Upper lobe of left lung (tissue), 6 donors: ENCODE measurements around the gene DYSF. TPM values are rescaled to one million over a fixed set of nuclear protein-coding genes. Genes with fewer than 3 reads are reported as not detected.

ENCODE experiments used
- ATAC-seq, 2 donors: fragments of 200-7000 bp; cut with Tn5 transposase; one replicate each; pipeline ENCODE4 v1.9.1; 2022; ENCODE audit warnings: mild to moderate bottlenecking in 2 of 2, moderate library complexity in 2 of 2; ENCODE audit not compliant: low FRiP score in 2 of 2
- DNase-seq, 2 donors: peaks; one replicate each; pipeline ENCODE4 v3.0.0-alpha.2; 2019 to 2020
- H3K27ac ChIP-seq, 4 donors: fragments of 200-600 bp; sonication (generic); one replicate each; pipeline ENCODE4 v1.5.1; 2016 to 2019
- H3K27me3 ChIP-seq, 4 donors: fragments of 200-600 bp; sonication (generic); one replicate each; pipeline ENCODE4 v1.5.1; 2017 to 2019
- H3K36me3 ChIP-seq, 4 donors: fragments of 200-600 bp; sonication (generic); one replicate each; pipeline ENCODE4 v1.5.1; 2016 to 2019
- H3K4me1 ChIP-seq, 4 donors: fragments of 200-600 bp; sonication (generic); one replicate each; pipeline ENCODE4 v1.5.1; 2018 to 2019
- H3K4me3 ChIP-seq, 4 donors: fragments of 200-600 bp; sonication (generic); one replicate each; pipeline ENCODE4 v1.5.1; 2017 to 2019; ENCODE audit warnings: mild to moderate bottlenecking in 2 of 4, moderate library complexity in 1 of 4
- H3K9me3 ChIP-seq, 4 donors: fragments of 200-600 bp; sonication (generic); one replicate each; pipeline ENCODE4 v1.5.1; 2018 to 2019
- EP300 ChIP-seq, 4 donors: sonication (generic); formaldehyde crosslinking; IDR thresholded peaks; one replicate each; pipeline ENCODE4 v1.5.1; 2017; ENCODE audit warnings: antibody characterized with exemption in 4 of 4, control low read depth in 2 of 4
- POLR2A ChIP-seq, 4 donors: fragments of 450-650 bp; IDR thresholded peaks; one replicate each; pipeline ENCODE4 v1.5.1; 2016 to 2017; ENCODE audit warnings: antibody characterized with exemption in 4 of 4, mild to moderate bottlenecking in 2 of 4
- POLR2AphosphoS5 ChIP-seq, 2 donors: sonication (generic); formaldehyde crosslinking; IDR thresholded peaks; one replicate each; pipeline ENCODE4 v1.5.1; 2017; ENCODE audit warnings: antibody characterized with exemption in 2 of 2
- WGBS, 2 donors: methylation state at CpG; one replicate each; pipeline ENCODE4 v1.1.5; 2017 to 2018; 5-methylcytosine and 5-hydroxymethylcytosine counted together
- total RNA-seq, 6 donors: library from RNA; depleted of rRNA in 4 of 6; stranded (reverse); fragments of >200 nt in 4 of 6; gene quantifications; one replicate each; pipeline versions ENCODE4 v1.1.0 to v1.2.1, GENCODE V29; 2016 to 2021
- TF ChIP-seq, protein P1 (sequence below), 6 experiments: fragments of 450-650 bp in 4 of 6; fragments of 200-600 bp in 2 of 6; sonication (generic) in 2 of 6; IDR thresholded peaks; one replicate each; pipeline ENCODE4 v1.5.1; 2016 to 2019; ENCODE audit warnings: antibody characterized with exemption in 6 of 6
- donor health status: DM: no; HTN: no; CAD: no; lungs with moderate emphysema.
- donor health status: DM: no; HTN: yes; CAD: no; lungs with severe emphysema.

The DYSF gene
- total RNA-seq, 6 donors from 2014 or later: 17.5 to 72.7 (median 42.7) TPM

DNA sequence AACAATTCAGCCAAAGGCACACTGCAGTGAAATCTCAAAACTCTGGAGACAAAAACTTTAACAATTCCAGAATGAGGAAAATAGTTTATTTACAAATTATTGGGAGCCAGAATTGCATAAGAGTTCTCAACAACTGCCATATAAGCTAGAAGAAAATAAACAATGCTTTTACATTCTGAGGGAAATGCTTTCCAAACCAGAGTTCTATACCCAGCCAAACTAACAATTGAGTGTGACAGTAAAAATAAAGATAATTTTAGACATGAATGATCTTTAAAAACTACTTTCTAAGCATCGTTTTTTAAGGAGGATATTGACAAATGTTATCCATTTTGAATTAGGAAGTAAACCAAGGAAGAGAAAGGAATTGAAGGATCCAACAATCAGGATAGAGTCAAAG is 271.4 kb downstream of the DYSF start:
- Histone ChIP-seq H3K27ac (no peak overlapping the region), H3K4me3 (no peak overlapping the region), H3K27me3 (no peaks in the 10 kb centered on the region), H3K9me3 (peaks cover 0 to 15% (median 3%) of the 10 kb centered on the region in 4 donors), H3K4me1 (peaks cover 0 to 10% (median 8%) of the 10 kb centered on the region in 4 donors), H3K36me3 (no peaks in the 10 kb centered on the region)
- TF ChIP-seq EP300 (IDR thresholded peaks at IDR 0.05) (no peak), POLR2AphosphoS5 (IDR thresholded peaks at IDR 0.05) (no peak), POLR2A (IDR thresholded peaks at IDR 0.05) (no peak)
- TF ChIP-seq, protein P1, sequence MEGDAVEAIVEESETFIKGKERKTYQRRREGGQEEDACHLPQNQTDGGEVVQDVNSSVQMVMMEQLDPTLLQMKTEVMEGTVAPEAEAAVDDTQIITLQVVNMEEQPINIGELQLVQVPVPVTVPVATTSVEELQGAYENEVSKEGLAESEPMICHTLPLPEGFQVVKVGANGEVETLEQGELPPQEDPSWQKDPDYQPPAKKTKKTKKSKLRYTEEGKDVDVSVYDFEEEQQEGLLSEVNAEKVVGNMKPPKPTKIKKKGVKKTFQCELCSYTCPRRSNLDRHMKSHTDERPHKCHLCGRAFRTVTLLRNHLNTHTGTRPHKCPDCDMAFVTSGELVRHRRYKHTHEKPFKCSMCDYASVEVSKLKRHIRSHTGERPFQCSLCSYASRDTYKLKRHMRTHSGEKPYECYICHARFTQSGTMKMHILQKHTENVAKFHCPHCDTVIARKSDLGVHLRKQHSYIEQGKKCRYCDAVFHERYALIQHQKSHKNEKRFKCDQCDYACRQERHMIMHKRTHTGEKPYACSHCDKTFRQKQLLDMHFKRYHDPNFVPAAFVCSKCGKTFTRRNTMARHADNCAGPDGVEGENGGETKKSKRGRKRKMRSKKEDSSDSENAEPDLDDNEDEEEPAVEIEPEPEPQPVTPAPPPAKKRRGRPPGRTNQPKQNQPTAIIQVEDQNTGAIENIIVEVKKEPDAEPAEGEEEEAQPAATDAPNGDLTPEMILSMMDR (IDR thresholded peaks at IDR 0.05): no peak
- WGBS, 2 donors: 67 to 72% methylated on average over 1 of the region's 1 CpG
- DNase-seq (no peak), ATAC-seq (no peak)

DNA sequence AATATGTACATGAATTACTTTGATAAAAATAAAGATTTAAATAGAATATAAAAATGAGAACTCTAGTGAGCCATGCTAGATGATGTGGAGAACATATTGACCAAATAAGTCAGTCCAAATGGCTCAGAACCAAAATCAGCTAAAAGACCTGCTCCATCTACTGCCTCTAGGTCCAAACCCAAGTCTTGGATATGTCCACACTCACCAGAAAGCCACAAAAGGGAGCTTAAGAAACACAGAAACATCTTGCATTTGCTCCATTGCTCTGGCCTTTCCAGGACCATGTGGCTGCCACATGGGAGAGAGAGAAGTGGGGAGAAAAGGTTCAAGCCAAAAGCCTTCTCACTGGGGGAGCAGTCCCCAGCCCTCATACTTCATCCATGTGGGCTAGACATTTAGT is 272.5 kb downstream of the DYSF start:
- Histone ChIP-seq H3K27me3 (no peaks in the 10 kb centered on the region), H3K4me1 (peaks cover 0 to 3% (median 3%) of the 10 kb centered on the region in 4 donors), H3K36me3 (no peaks in the 10 kb centered on the region), H3K9me3 (peaks cover 0 to 15% (median 3%) of the 10 kb centered on the region in 4 donors), H3K4me3 (no peak overlapping the region), H3K27ac (no peak overlapping the region)
- ATAC-seq: no peak
- TF ChIP-seq POLR2AphosphoS5 (IDR thresholded peaks at IDR 0.05) (no peak), EP300 (IDR thresholded peaks at IDR 0.05) (no peak), POLR2A (IDR thresholded peaks at IDR 0.05) (no peak)
- TF ChIP-seq, protein P1 (IDR thresholded peaks at IDR 0.05): no peak
- DNase-seq: no peak

DNA sequence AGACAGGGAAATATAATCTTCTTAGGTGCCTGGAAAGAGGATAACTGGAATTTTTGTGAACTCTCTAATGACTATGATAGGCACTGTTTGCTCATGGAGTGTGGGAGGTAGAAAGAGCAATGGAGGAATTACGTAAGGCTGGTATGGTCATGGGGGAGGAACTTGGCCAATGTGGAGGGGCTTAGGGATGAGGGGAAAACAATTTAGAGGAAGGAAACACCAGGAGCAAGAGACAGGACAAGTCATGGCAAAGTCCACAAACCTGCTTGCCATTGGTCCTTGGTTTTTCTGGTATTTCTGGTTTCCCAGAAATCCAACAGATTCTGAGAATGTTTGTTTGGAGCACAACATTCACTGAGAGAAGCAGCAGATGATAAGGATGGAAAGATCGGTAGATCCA is 274.2 kb downstream of the DYSF start:
- DNase-seq: no peak
- Histone ChIP-seq H3K27ac (no peak overlapping the region), H3K36me3 (no peaks in the 10 kb centered on the region), H3K9me3 (peaks cover 0 to 15% (median 3%) of the 10 kb centered on the region in 4 donors), H3K4me1 (no peaks in the 10 kb centered on the region), H3K27me3 (no peaks in the 10 kb centered on the region), H3K4me3 (no peak overlapping the region)
- 70 to 82% methylated on average over 2 of the region's 2 CpGs for WGBS, 2 donors
- ATAC-seq: peak in 1 of 2 donors; percentile 37
- TF ChIP-seq EP300 (IDR thresholded peaks at IDR 0.05) (no peak), POLR2AphosphoS5 (IDR thresholded peaks at IDR 0.05) (no peak), POLR2A (IDR thresholded peaks at IDR 0.05) (no peak)
- TF ChIP-seq, protein P1 (IDR thresholded peaks at IDR 0.05): no peak

DNA sequence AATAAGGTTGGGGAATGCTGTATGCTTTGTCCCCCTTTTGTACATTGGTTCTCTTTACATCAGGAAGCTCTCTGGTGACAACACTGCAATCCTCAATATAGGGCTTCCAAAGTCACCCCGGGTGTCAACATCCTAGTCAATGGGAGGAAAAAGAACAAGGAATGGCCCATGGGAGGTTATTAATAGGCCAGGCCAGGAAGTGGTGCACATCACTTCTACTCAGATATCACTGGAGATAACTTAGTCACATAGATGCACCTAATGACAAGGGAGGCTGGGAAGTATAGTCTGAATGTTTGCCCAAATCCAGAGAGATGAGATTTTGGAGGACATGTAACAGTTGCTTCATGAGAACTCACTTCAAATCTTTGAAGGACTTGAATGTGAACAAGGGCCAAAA is 274.7 kb downstream of the DYSF start:
- no peak for DNase-seq
- H3K27ac ChIP-seq: no peak overlapping the region
- WGBS, 2 donors: 58 to 88% methylated on average over 1 of the region's 1 CpG
- H3K4me3 ChIP-seq: no peak overlapping the region
- ATAC-seq: no peak
- peaks cover 0 to 15% (median 3%) of the 10 kb centered on the region in 4 donors for H3K9me3 ChIP-seq
- TF ChIP-seq, protein P1 (IDR thresholded peaks at IDR 0.05): no peak
- TF ChIP-seq POLR2AphosphoS5 (IDR thresholded peaks at IDR 0.05): no peak
- TF ChIP-seq POLR2A (IDR thresholded peaks at IDR 0.05): no peak
- no peak for TF ChIP-seq EP300 (IDR thresholded peaks at IDR 0.05)
- H3K27me3 ChIP-seq: no peaks in the 10 kb centered on the region
- no peaks in the 10 kb centered on the region for H3K36me3 ChIP-seq
- no peaks in the 10 kb centered on the region for H3K4me1 ChIP-seq

DNA sequence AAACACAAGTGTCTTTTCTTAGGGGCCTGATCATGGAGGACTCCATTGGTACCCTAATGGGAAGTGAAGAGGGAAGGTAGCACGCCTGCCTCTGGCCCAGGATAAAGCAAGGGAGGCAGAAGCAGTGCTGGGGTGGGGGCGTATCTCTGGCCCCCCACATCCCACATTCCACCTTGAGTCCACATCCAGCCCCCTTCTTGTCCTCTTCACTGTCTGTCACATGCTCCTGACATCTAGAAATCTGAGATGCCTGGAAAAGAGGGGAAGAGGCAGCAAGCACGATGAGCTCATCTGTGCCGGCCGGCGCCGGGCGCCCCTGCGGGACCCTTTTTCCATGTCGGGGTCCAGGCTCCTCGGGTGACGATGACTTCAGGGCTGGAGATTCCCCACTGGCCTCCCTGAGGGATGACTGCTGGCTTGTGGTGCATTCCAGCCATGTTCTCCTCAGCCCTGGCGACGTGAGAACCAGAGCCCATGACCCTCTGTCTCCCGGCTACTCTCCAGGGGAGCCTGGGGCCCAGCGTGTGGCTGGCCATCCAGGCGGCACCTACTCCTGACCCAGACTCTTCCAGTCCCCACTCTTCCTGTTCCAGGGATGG is 277.5 kb downstream of the DYSF start:
- Histone ChIP-seq H3K9me3 (no peaks in the 10 kb centered on the region), H3K4me1 (no peaks in the 10 kb centered on the region), H3K4me3 (no peak overlapping the region), H3K27ac (no peak overlapping the region), H3K27me3 (no peaks in the 10 kb centered on the region), H3K36me3 (no peaks in the 10 kb centered on the region)
- ATAC-seq (no peak), DNase-seq (peak in 1 of 2 donors; percentile 80)
- 83 to 94% methylated on average over 5 to 17 of the region's 17 CpGs for WGBS, 2 donors
- no peak for TF ChIP-seq POLR2A (IDR thresholded peaks at IDR 0.05)
- TF ChIP-seq, protein P1 (IDR thresholded peaks at IDR 0.05): no peak
- TF ChIP-seq EP300 (IDR thresholded peaks at IDR 0.05): no peak
- TF ChIP-seq POLR2AphosphoS5 (IDR thresholded peaks at IDR 0.05): no peak
